DOHH2 (cell line): ENCODE measurements around the gene DNAH10.
"Not testable (repeated sequence)": the region's sequence is repeated elsewhere in the genome, so short reads cannot be mapped to it uniquely, and the experiment has no call there.

Experiments used
- H3F3A ChIP-seq: fragments of 200-600 bp; sonication (generic), shearing (Covaris generic); 2 replicates; pipeline ENCODE4 v1.6.0; 2016; ENCODE audit warnings: antibody characterized with exemption, mild to moderate bottlenecking; ENCODE audit not compliant: control insufficient read depth, insufficient read depth
- H3K27ac ChIP-seq: fragments of 200-600 bp; sonication (generic); 2 replicates; pipeline ENCODE4 v1.5.1; 2014; ENCODE audit warnings: low read depth, mild to moderate bottlenecking, low read length, moderate library complexity
- H3K27me3 ChIP-seq: fragments of 200-600 bp; sonication (generic); 2 replicates; pipeline ENCODE4 v1.6.1; 2014; ENCODE audit warnings: mild to moderate bottlenecking, low read length, mixed read lengths; ENCODE audit not compliant: control insufficient read depth
- H3K36me3 ChIP-seq: fragments of 200-600 bp; sonication (generic); 2 replicates; pipeline ENCODE4 v1.6.1; 2014; ENCODE audit warnings: mild to moderate bottlenecking, low read length, moderate library complexity, mixed read lengths; ENCODE audit not compliant: control insufficient read depth
- H3K4me1 ChIP-seq: fragments of 200-600 bp; sonication (generic); 2 replicates; pipeline ENCODE4 v1.6.1; 2014; ENCODE audit warnings: mild to moderate bottlenecking, low read length, mixed read lengths; ENCODE audit not compliant: control insufficient read depth
- H3K4me2 ChIP-seq: fragments of 200-600 bp; sonication (generic); 2 replicates; pipeline ENCODE4 v1.6.0; 2014; ENCODE audit warnings: mild to moderate bottlenecking, low read length, moderate library complexity
- H3K4me3 ChIP-seq: fragments of 200-600 bp; sonication (generic); 2 replicates; pipeline ENCODE4 v1.5.1; 2014; ENCODE audit warnings: mild to moderate bottlenecking, low read length, mixed read lengths
- H3K79me2 ChIP-seq: fragments of 200-600 bp; sonication (generic); 2 replicates; pipeline ENCODE4 v1.6.1; 2014; ENCODE audit warnings: mild to moderate bottlenecking, low read length, mixed read lengths; ENCODE audit not compliant: control insufficient read depth
- H3K9me2 ChIP-seq: fragments of 200-600 bp; sonication (generic); replicated peaks from 2 replicates; pipeline ENCODE4 v1.6.1; 2014; ENCODE audit warnings: mild to moderate bottlenecking, low read length, mixed read lengths; ENCODE audit not compliant: control insufficient read depth
- H3K9me3 ChIP-seq: fragments of 200-600 bp; sonication (generic); 2 replicates; pipeline ENCODE4 v1.6.1; 2014; ENCODE audit warnings: antibody characterized with exemption, low read length, mixed read lengths; ENCODE audit not compliant: control insufficient read depth, insufficient read depth
- H4K20me1 ChIP-seq: fragments of 200-600 bp; sonication (generic); 2 replicates; pipeline ENCODE4 v1.6.0; 2014; ENCODE audit warnings: low read depth, mild to moderate bottlenecking, antibody characterized with exemption, low read length, moderate library complexity; ENCODE audit not compliant: control insufficient read depth, insufficient read depth
- EZH2phosphoT487 ChIP-seq: fragments of 200-600 bp; sonication (generic); IDR thresholded peaks from 2 replicates; pipeline ENCODE4 v1.6.1; 2017; ENCODE audit warnings: borderline replicate concordance, mild to moderate bottlenecking, antibody characterized with exemption, low read length, moderate library complexity, mixed read lengths
- TF ChIP-seq, protein P1 (sequence below): fragments of 200-600 bp; sonication (generic); IDR thresholded peaks from one replicate; pipeline ENCODE4 v1.5.1; 2014; ENCODE audit warnings: antibody characterized with exemption, mild to moderate bottlenecking, low read depth, low read length; ENCODE audit not compliant: poor library complexity, severe bottlenecking

Gene DNAH10

GRCh38 chr12:123945287-123946151 lies 183.4 kb downstream of the DNAH10 start:
- Histone ChIP-seq H3K4me3 (no peak overlapping the region), H3K27me3 (no peaks in the 10 kb centered on the region), H3K4me1 (no peaks in the 10 kb centered on the region), H3K79me2 (no peaks in the 10 kb centered on the region), H4K20me1 (no peaks in the 10 kb centered on the region), H3F3A (no peaks in the 10 kb centered on the region), H3K4me2 (no peak overlapping the region), H3K27ac (no peak overlapping the region), H3K9me3 (no peaks in the 10 kb centered on the region), H3K36me3 (no peaks in the 10 kb centered on the region), H3K9me2 (no peaks in the 10 kb centered on the region)
- TF ChIP-seq, protein P1, sequence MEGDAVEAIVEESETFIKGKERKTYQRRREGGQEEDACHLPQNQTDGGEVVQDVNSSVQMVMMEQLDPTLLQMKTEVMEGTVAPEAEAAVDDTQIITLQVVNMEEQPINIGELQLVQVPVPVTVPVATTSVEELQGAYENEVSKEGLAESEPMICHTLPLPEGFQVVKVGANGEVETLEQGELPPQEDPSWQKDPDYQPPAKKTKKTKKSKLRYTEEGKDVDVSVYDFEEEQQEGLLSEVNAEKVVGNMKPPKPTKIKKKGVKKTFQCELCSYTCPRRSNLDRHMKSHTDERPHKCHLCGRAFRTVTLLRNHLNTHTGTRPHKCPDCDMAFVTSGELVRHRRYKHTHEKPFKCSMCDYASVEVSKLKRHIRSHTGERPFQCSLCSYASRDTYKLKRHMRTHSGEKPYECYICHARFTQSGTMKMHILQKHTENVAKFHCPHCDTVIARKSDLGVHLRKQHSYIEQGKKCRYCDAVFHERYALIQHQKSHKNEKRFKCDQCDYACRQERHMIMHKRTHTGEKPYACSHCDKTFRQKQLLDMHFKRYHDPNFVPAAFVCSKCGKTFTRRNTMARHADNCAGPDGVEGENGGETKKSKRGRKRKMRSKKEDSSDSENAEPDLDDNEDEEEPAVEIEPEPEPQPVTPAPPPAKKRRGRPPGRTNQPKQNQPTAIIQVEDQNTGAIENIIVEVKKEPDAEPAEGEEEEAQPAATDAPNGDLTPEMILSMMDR, result no peak
- TF ChIP-seq EZH2phosphoT487, result no peak

DNA sequence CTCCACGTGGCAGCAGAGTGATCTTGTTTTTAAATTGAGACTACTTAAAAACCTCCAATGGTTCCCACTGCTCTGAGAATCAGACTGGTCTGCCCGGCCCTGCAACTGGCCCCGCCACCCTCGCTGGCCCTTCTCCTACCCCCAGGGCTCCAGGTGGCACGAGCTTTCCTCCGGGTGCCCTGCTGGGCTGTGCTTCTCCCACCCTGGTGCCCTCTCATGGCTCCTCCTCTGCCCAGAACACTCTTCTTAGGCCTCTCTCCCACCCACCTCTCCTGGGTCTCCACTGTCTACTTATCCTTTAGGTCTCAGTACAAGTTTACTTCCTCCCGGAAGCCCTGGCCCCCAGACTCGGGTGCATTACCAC lies 184.0 kb downstream of the DNAH10 start:
- no peak overlapping the region for H3K4me3 ChIP-seq
- H3K27me3 ChIP-seq, result no peaks in the 10 kb centered on the region
- H3K79me2 ChIP-seq, result no peaks in the 10 kb centered on the region
- H3F3A ChIP-seq, result no peaks in the 10 kb centered on the region
- H3K36me3 ChIP-seq, result no peaks in the 10 kb centered on the region
- no peaks in the 10 kb centered on the region for H3K4me1 ChIP-seq
- H3K9me2 ChIP-seq, result no peaks in the 10 kb centered on the region
- H3K4me2 ChIP-seq, result no peak overlapping the region
- H3K27ac ChIP-seq, result no peak overlapping the region
- H3K9me3 ChIP-seq, result no peaks in the 10 kb centered on the region
- TF ChIP-seq, protein P1, result no peak
- TF ChIP-seq EZH2phosphoT487, result no peak
- H4K20me1 ChIP-seq, result no peaks in the 10 kb centered on the region

DNA sequence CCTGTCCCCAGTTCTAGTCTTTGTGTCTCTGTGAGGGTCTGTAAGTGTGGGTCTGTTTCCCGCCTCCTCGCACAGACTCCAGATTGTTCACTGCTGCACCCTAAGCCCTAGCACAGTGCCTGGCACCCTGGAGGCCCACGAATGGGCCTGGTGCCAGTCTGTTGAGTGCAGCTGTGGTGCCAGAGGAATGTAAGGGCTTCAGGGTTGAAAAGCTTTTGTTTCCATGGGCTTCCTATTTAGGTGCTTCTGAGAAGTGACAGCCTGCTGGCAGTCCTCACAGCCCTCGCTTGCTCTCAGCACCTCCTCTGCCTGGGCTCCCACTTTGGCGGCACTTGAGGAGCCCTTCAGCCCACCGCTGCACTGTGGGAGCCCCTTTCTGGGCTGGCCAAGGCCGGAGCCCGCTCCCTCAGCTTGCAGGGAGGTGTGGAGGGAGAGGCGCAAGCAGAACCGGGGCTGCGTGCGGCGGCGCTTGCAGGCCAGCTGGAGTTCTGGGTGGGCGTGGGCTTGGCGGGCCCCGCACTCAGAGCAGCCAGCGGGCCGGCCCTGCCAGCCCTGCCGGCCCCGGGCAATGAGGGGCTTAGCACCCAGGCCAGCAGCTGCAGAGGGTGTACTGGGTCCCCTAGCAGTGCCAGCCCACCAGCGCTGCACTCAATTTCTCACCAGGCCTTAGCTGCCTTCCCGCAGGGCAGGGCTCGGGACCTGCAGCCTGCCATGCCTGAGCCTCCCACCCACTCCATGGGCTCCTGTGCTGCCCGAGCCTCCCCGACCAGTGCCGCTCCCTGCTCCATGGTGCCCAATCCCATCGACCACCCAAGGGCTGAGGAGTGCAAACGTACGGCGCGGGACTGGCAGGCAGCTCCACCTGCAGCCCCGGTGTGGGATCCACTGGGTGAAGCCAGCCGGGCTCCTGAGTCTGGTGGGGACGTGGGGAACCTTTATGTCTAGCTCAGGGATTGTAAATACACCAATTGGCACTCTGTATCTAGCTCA lies 184.7 kb downstream of the DNAH10 start:
- H3K79me2 ChIP-seq, H3F3A ChIP-seq, H3K9me2 ChIP-seq, H4K20me1 ChIP-seq, H3K4me3 ChIP-seq, H3K4me1 ChIP-seq, H3K27me3 ChIP-seq, H3K4me2 ChIP-seq, H3K9me3 ChIP-seq, H3K36me3 ChIP-seq, H3K27ac ChIP-seq: not testable (repeated sequence)

- H3K9me2 ChIP-seq, H3K9me3 ChIP-seq, H3K4me3 ChIP-seq, H3K27me3 ChIP-seq, H3K79me2 ChIP-seq, H3K4me2 ChIP-seq, H4K20me1 ChIP-seq, H3K36me3 ChIP-seq, H3F3A ChIP-seq, H3K27ac ChIP-seq, H3K4me1 ChIP-seq: not testable (repeated sequence)
Measured at GRCh38 chr12:123947531-123947930, 185.4 kb downstream of the DNAH10 start.
